IPS DF 4.7 (cell line): ENCODE data around the gene ACCSL.

Experiments used
- DNase-seq: peaks from one replicate; pipeline ENCODE4 v3.0.0-alpha.2; 2013; ENCODE audit warnings: low spot score; ENCODE audit errors: extremely low read depth

ACCSL gene

GRCh38 chr11:44047931-44048431, at the start of gene ACCSL:
TSS of gene ACCSL (plus strand) at chr11:44047981. CDS start at chr11:44048037, 56 bp downstream.
- DNase-seq = no peak

GRCh38 chr11:43998308-43998707, 49.5 kb upstream of the ACCSL start:
- DNase-seq = no peak

GRCh38 chr11:44000731-44001130, 47.0 kb upstream of the ACCSL start:
- DNase-seq = no peak

- no peak for DNase-seq
Measured at GRCh38 chr11:44002191-44003093, 45.3 kb upstream of the ACCSL start.

- DNase-seq = no peak
Measured at GRCh38 chr11:44003736-44004451, 43.9 kb upstream of the ACCSL start.

- no peak for DNase-seq
Measured at GRCh38 chr11:44004452-44005062, 43.2 kb upstream of the ACCSL start.

GRCh38 chr11:44005063-44005701, 42.6 kb upstream of the ACCSL start:
- DNase-seq = no peak

GRCh38 chr11:44005956-44006355, 41.8 kb upstream of the ACCSL start:
- no peak for DNase-seq

- DNase-seq = no peak
Measured at GRCh38 chr11:44006917-44007361, 40.8 kb upstream of the ACCSL start.

- DNase-seq = no peak
Measured at GRCh38 chr11:44007481-44008087, 40.2 kb upstream of the ACCSL start.

- DNase-seq = no peak
Measured at GRCh38 chr11:44008088-44008501, 39.7 kb upstream of the ACCSL start.

- no peak for DNase-seq
Measured at GRCh38 chr11:44008698-44009097, 39.1 kb upstream of the ACCSL start.

GRCh38 chr11:44010789-44011251, 37.0 kb upstream of the ACCSL start:
- no peak for DNase-seq

- DNase-seq = no peak
Measured at GRCh38 chr11:44011797-44012196, 36.0 kb upstream of the ACCSL start.

GRCh38 chr11:44014968-44015623, 32.7 kb upstream of the ACCSL start:
- DNase-seq = no peak

GRCh38 chr11:44015624-44016007, 32.2 kb upstream of the ACCSL start:
- no peak for DNase-seq

GRCh38 chr11:44016131-44016530, 31.6 kb upstream of the ACCSL start:
- no peak for DNase-seq

- DNase-seq = no peak
Measured at GRCh38 chr11:44016546-44017442, 31.0 kb upstream of the ACCSL start.

GRCh38 chr11:44017443-44018126, 30.2 kb upstream of the ACCSL start:
- no peak for DNase-seq
